ENCODE data around the gene TBL3. TPM values are rescaled to one million over a fixed set of nuclear protein-coding genes. Genes with fewer than 3 reads are reported as not detected.

TBL3 gene
- total and polyA plus RNA-seq, 9 of the 15 experiments (the other 6 are each of a cell fraction or from before 2014, with no cell fraction given) = 0.97 to 117 (median 24.5) TPM

DNA sequence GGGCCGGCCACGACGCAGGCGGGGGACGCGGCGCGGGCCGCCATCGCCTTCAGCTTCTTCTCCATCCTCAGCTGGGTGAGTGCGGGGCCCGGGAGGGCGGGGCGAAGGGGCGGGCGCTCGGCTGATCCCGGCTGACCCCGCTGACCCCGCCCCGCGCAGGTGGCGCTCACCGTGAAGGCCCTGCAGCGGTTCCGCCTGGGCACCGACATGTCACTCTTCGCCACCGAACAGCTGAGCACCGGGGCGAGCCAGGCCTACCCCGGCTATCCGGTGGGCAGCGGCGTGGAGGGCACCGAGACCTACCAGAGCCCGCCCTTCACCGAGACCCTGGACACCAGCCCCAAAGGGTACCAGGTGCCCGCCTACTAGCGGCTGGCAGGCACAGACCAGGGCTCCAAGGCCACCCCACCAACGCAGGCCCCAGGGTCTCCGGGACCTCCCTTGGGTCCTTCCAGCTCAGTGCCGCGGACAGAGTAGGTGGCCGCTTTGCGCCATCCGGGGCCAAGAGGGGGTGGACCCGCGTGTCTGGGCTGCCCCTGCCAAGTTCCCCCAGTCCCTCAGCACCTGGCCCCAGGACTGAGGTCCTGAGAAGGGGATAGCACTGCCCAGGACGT lies 21.0 kb downstream of the TBL3 start (continued):
- TF ChIP-seq E2F4 (CRISPR knock-in tag; IDR thresholded peaks at IDR 0.05; ENCODE audit: low read depth) = 0 out of 2 replicates have a peak, but pooled peaks have one; percentile 1
- TF ChIP-seq ZNF3 (CRISPR knock-in tag; IDR thresholded peaks at IDR 0.05) = no peak
- peak; percentile 9 for TF ChIP-seq DACH1 (IDR thresholded peaks at IDR 0.05; ENCODE audit: partially characterized antibody)
- 0 out of 4 replicates have a peak, but pooled peaks of 1 of the 2 experiments have one; percentile 3 for TF ChIP-seq MAZ (CRISPR knock-in tag; conservative IDR thresholded peaks at IDR 0.05 in 1 of 2, IDR thresholded peaks at IDR 0.05 in 1 of 2)
- TF ChIP-seq, protein P1, sequence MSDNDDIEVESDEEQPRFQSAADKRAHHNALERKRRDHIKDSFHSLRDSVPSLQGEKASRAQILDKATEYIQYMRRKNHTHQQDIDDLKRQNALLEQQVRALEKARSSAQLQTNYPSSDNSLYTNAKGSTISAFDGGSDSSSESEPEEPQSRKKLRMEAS (CRISPR knock-in tag; IDR thresholded peaks at IDR 0.05) = peak; percentile 50; the same call in 1 of the 2 replicates
- TF ChIP-seq ZBTB9 (CRISPR knock-in tag; IDR thresholded peaks at IDR 0.05) = no peak
- 0 out of 2 replicates have a peak, but pooled peaks have one; percentile 8 for TF ChIP-seq ZBTB7A (IDR thresholded peaks at IDR 0.05; ENCODE audit: borderline replicate concordance, control insufficient read depth, low read depth, low read length)
- TF ChIP-seq KDM5B (IDR thresholded peaks at IDR 0.05; ENCODE audit: insufficient replicate concordance, low read depth, low read length) = no peak
- TF ChIP-seq THAP7 (CRISPR knock-in tag; IDR thresholded peaks at IDR 0.05) = no peak
- peak; percentile 43 for TF ChIP-seq RBFOX2 (IDR thresholded peaks at IDR 0.05; ENCODE audit: low read depth, low read length)
- no peak for TF ChIP-seq DDX20 (tag; IDR thresholded peaks at IDR 0.05; ENCODE audit: low read depth)
- TF ChIP-seq HEY1 (CRISPR knock-in tag; IDR thresholded peaks at IDR 0.05; ENCODE audit: borderline replicate concordance) = no peak
- 0 out of 2 replicates have a peak, but pooled peaks have one; percentile 65 for TF ChIP-seq CTBP1 (IDR thresholded peaks at IDR 0.05; ENCODE audit: borderline replicate concordance)
- TF ChIP-seq NRF1 (conservative IDR thresholded peaks at IDR 0.05 in 1 of 2, IDR thresholded peaks at IDR 0.05 in 1 of 2) = peak; percentile 74 to 76
- TF ChIP-seq YY1 (IDR thresholded peaks at IDR 0.05; ENCODE audit: borderline replicate concordance in 1 of 3, control insufficient read depth in 1 of 3, extremely low read depth in 1 of 3, insufficient read depth in 3 of 3, insufficient read length in 1 of 3, insufficient replicate concordance in 2 of 3, low read depth in 1 of 3, low read length in 2 of 3) = peak in 2 of 3 experiments; percentile 50 to 75
- TF ChIP-seq VEZF1 (CRISPR knock-in tag; IDR thresholded peaks at IDR 0.05) = peak; percentile 48; the same call in 1 of the 2 replicates
- TF ChIP-seq, protein P2, sequence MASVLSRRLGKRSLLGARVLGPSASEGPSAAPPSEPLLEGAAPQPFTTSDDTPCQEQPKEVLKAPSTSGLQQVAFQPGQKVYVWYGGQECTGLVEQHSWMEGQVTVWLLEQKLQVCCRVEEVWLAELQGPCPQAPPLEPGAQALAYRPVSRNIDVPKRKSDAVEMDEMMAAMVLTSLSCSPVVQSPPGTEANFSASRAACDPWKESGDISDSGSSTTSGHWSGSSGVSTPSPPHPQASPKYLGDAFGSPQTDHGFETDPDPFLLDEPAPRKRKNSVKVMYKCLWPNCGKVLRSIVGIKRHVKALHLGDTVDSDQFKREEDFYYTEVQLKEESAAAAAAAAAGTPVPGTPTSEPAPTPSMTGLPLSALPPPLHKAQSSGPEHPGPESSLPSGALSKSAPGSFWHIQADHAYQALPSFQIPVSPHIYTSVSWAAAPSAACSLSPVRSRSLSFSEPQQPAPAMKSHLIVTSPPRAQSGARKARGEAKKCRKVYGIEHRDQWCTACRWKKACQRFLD (CRISPR knock-in tag; IDR thresholded peaks at IDR 0.05) = peak; percentile 20; the same call in 1 of the 2 replicates
- TF ChIP-seq RUNX1 (IDR thresholded peaks at IDR 0.05; ENCODE audit: low read depth) = no peak
- no peak for TF ChIP-seq SP2 (IDR thresholded peaks at IDR 0.05; ENCODE audit: extremely low read depth, low read depth, low read length, poor library complexity, severe bottlenecking)
